Panc1 (cell line): ENCODE measurements around the gene STAT4. TPM values are rescaled to one million over a fixed set of nuclear protein-coding genes. Genes with fewer than 3 reads are reported as not detected.

Source experiments
- ATAC-seq: fragments of 200-7000 bp; cut with Tn5 transposase; 2 replicates; pipeline ENCODE4 v1.9.1; 2020; ENCODE audit warnings: mild to moderate bottlenecking, moderate library complexity
- BruUV-seq: library from RNA; stranded (reverse); fragments of 400-500 nt; replicated peaks from 2 replicates; lab custom pipeline; 2021; lab: Mats Ljungman, UMichigan
- CTCF ChIA-PET: fragments of 300-600 bp; sonication (Branson Sonifier 250); formaldehyde crosslinking; loops from one replicate; lab custom pipeline; 2022; ENCODE audit warnings: antibody characterized with exemption; lab: Charles Lee
- POLR2A ChIA-PET: fragments of 300-600 bp; sonication (Branson Sonifier 250); formaldehyde crosslinking; loops from one replicate; lab custom pipeline; 2022; ENCODE audit warnings: antibody characterized with exemption; lab: Charles Lee
- DNase-seq: peaks from one replicate; pipeline ENCODE4 v3.0.0-alpha.2; 2010; ENCODE audit warnings: low read depth, low spot score
- H3K27ac ChIP-seq: 2 replicates; pipeline ENCODE4 v1.5.1; 2011; ENCODE audit warnings: mild to moderate bottlenecking, low read length, inconsistent platforms
- H3K27me3 ChIP-seq: fragments of 200-500 bp; sonication (Bioruptor generic); 2 replicates; pipeline ENCODE4 v1.6.0; 2014; ENCODE audit warnings: low read length, inconsistent platforms; ENCODE audit not compliant: control insufficient read depth, insufficient read depth
- H3K36me3 ChIP-seq: fragments of 200-500 bp; sonication (Bioruptor generic); 2 replicates; pipeline ENCODE4 v1.5.1; 2014; ENCODE audit warnings: inconsistent platforms, mild to moderate bottlenecking, low read length, moderate library complexity; ENCODE audit not compliant: control insufficient read depth, insufficient read depth
- H3K4me1 ChIP-seq: 2 replicates; pipeline ENCODE4 v1.5.1; 2011; ENCODE audit warnings: inconsistent platforms, mild to moderate bottlenecking, low read length, moderate library complexity; ENCODE audit not compliant: control insufficient read depth, insufficient read depth
- H3K4me3 ChIP-seq, 2 experiments: 2 replicates each; pipeline ENCODE4 v1.5.1; 2011 to 2012; ENCODE audit warnings: low read depth in 2 of 2, low read length in 2 of 2, mild to moderate bottlenecking in 2 of 2, inconsistent platforms in 1 of 2, moderate library complexity in 1 of 2
- H3K9me3 ChIP-seq: fragments of 200-500 bp; sonication (Bioruptor generic); 2 replicates; pipeline ENCODE4 v1.5.1; 2014; ENCODE audit warnings: low read depth, mild to moderate bottlenecking, inconsistent platforms, low read length, moderate library complexity; ENCODE audit not compliant: control insufficient read depth, insufficient read depth
- POLR2AphosphoS5 ChIP-seq: IDR thresholded peaks from 2 replicates; pipeline ENCODE4 v1.6.1; 2012; ENCODE audit warnings: mild to moderate bottlenecking, low read depth, low read length, moderate library complexity
- SIN3A ChIP-seq: IDR thresholded peaks from 2 replicates; pipeline ENCODE4 v1.6.1; 2012; ENCODE audit warnings: low read depth, mild to moderate bottlenecking, low read length, moderate library complexity, borderline replicate concordance; ENCODE audit not compliant: insufficient read depth
- TCF7L2 ChIP-seq: IDR thresholded peaks from 2 replicates; pipeline ENCODE4 v1.6.1; 2011; ENCODE audit warnings: mild to moderate bottlenecking, low read depth, low read length, inconsistent platforms
- in situ Hi-C: cut with HindIII; loops from 2 replicates; pipeline ENCODE4 v1.10.0; 2016; ENCODE audit warnings: low sequenced_read_pairs, low pct_unique_long_range_greater_than_20kb
- intact Hi-C: fragments of 100-400 bp; cut with micrococcal nuclease; formaldehyde crosslinking; loops from one replicate; pipeline ENCODE4 v1.10.0; 2022; ENCODE audit not compliant: unreplicated experiment
- total RNA-seq: library from RNA; stranded (reverse); gene quantifications from one replicate; pipeline ENCODE4 v1.2.1, GENCODE V29; 2021; ENCODE audit not compliant: unreplicated experiment
- TF ChIP-seq, protein P1 (sequence below), 2 experiments: IDR thresholded peaks; 2 replicates each; pipeline ENCODE4 v1.6.1; 2011 to 2012; ENCODE audit warnings: low read depth in 2 of 2, control low read depth in 1 of 2, low read length in 1 of 2, mild to moderate bottlenecking in 1 of 2, moderate library complexity in 1 of 2; ENCODE audit not compliant: insufficient read depth in 1 of 2
- TF ChIP-seq, protein P2 (sequence below): fragments of 450-650 bp; IDR thresholded peaks from 2 replicates; pipeline ENCODE4 v1.5.1; 2017; ENCODE audit warnings: mild to moderate bottlenecking

The STAT4 gene
- total RNA-seq, 1 experiment from 2014 or later = 0.05 TPM

DNA sequence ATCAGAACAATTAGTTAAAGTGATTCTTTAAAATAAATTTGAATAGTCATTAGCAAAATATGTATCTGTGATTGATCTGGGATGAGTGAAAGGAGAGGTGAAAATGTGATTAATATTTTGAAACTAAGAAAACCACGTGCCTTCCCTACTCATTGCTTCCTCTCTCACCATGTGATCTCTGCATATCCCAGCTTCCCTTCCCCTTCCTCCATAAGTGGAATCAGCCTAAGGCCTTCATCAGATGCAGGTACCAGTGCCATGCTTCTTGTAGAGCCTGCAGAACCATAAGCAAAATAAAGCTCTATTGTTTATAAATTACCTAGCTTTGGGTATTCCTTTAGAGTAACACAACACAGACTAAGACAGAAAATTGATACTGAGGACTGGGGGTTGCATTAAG lies 125.7 kb downstream of the STAT4 start:
- no peak overlapping the region for H3K4me3 ChIP-seq
- POLR2A ChIA-PET = no interaction called here
- in situ Hi-C loops = no loop called here

DNA sequence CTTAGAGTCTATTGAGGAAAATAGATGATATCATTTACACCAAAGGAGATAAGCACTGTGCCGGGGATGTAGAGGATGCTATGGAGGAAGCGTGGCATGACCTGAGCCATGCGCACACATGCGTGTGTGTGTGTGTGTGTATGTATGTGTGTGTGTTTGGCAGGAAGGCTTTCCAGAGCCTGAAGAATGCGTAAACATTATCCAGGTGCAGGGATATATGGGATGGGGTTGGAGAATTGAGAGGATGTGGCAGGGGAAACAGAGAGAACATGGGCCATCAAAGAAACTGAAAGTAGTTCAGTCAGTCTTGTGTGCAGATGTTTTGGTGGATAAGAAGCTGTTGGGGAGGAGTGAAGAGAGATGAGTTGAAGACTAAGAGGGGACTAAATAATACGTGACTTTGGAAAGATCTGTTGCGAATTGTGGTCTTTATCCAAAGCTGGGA lies 127.5 kb downstream of the STAT4 start:
- in situ Hi-C loops = no loop called here
- ChIA-PET CTCF (no interaction called here), POLR2A (interaction anchor here (1.2 kb wide), 1 partner anchor 9 kb away, joined by 6 read pairs; no protein-coding TSS in a partner anchor)
- H3K27ac ChIP-seq = no peak overlapping the region
- no peak overlapping the region for H3K4me3 ChIP-seq
- H3K4me1 ChIP-seq = peaks cover 26% of the 10 kb centered on the region
- intact Hi-C loops = no loop called here
- H3K27me3 ChIP-seq = no peaks in the 10 kb centered on the region
- no peak for TF ChIP-seq TCF7L2
- no peak for TF ChIP-seq POLR2AphosphoS5
- no peak for TF ChIP-seq SIN3A
- TF ChIP-seq, protein P1, sequence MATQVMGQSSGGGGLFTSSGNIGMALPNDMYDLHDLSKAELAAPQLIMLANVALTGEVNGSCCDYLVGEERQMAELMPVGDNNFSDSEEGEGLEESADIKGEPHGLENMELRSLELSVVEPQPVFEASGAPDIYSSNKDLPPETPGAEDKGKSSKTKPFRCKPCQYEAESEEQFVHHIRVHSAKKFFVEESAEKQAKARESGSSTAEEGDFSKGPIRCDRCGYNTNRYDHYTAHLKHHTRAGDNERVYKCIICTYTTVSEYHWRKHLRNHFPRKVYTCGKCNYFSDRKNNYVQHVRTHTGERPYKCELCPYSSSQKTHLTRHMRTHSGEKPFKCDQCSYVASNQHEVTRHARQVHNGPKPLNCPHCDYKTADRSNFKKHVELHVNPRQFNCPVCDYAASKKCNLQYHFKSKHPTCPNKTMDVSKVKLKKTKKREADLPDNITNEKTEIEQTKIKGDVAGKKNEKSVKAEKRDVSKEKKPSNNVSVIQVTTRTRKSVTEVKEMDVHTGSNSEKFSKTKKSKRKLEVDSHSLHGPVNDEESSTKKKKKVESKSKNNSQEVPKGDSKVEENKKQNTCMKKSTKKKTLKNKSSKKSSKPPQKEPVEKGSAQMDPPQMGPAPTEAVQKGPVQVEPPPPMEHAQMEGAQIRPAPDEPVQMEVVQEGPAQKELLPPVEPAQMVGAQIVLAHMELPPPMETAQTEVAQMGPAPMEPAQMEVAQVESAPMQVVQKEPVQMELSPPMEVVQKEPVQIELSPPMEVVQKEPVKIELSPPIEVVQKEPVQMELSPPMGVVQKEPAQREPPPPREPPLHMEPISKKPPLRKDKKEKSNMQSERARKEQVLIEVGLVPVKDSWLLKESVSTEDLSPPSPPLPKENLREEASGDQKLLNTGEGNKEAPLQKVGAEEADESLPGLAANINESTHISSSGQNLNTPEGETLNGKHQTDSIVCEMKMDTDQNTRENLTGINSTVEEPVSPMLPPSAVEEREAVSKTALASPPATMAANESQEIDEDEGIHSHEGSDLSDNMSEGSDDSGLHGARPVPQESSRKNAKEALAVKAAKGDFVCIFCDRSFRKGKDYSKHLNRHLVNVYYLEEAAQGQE (IDR thresholded peaks at IDR 0.05; ENCODE audit: insufficient read depth in 1 of 2, low read depth in 2 of 2, low read length in 1 of 2) = no peak
- TF ChIP-seq, protein P2, sequence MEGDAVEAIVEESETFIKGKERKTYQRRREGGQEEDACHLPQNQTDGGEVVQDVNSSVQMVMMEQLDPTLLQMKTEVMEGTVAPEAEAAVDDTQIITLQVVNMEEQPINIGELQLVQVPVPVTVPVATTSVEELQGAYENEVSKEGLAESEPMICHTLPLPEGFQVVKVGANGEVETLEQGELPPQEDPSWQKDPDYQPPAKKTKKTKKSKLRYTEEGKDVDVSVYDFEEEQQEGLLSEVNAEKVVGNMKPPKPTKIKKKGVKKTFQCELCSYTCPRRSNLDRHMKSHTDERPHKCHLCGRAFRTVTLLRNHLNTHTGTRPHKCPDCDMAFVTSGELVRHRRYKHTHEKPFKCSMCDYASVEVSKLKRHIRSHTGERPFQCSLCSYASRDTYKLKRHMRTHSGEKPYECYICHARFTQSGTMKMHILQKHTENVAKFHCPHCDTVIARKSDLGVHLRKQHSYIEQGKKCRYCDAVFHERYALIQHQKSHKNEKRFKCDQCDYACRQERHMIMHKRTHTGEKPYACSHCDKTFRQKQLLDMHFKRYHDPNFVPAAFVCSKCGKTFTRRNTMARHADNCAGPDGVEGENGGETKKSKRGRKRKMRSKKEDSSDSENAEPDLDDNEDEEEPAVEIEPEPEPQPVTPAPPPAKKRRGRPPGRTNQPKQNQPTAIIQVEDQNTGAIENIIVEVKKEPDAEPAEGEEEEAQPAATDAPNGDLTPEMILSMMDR = no peak
- DNase-seq (no peak), ATAC-seq (no peak)
- no peaks in the 10 kb centered on the region; the same call in 1 of the 2 replicates for H3K36me3 ChIP-seq
- H3K9me3 ChIP-seq = no peaks in the 10 kb centered on the region
- no TSS peak for BruUV-seq

More for the DNA sequence above, 125.7 kb downstream of the STAT4 start:
- ATAC-seq (no peak), DNase-seq (no peak)
- H3K4me1 ChIP-seq = peaks cover 12% of the 10 kb centered on the region
- intact Hi-C loops = no loop called here
- H3K27ac ChIP-seq = no peak overlapping the region
- CTCF ChIA-PET = no interaction called here
- BruUV-seq = no TSS peak
- no peaks in the 10 kb centered on the region; the same call in 1 of the 2 replicates for H3K36me3 ChIP-seq
- no peaks in the 10 kb centered on the region; the same call in 1 of the 2 replicates for H3K27me3 ChIP-seq
- TF ChIP-seq, protein P2 = no peak
- no peak for TF ChIP-seq POLR2AphosphoS5
- no peak for TF ChIP-seq SIN3A
- TF ChIP-seq, protein P1 (IDR thresholded peaks at IDR 0.05; ENCODE audit: insufficient read depth in 1 of 2, low read depth in 2 of 2, low read length in 1 of 2) = no peak
- TF ChIP-seq TCF7L2 = no peak
- H3K9me3 ChIP-seq = no peaks in the 10 kb centered on the region
